NB4 (cell line): ENCODE results near the gene DTNA.

Experiments
- DNase-seq: peaks from one replicate; pipeline ENCODE4 v3.0.0; 2010; ENCODE audit warnings: low read depth
- H3K4me3 ChIP-seq: one replicate; pipeline ENCODE4 v1.5.1; 2011; ENCODE audit warnings: mild to moderate bottlenecking, low read depth, low read length, moderate library complexity
- MYC ChIP-seq: IDR thresholded peaks from 2 replicates; pipeline ENCODE4 v1.6.1; 2011; ENCODE audit warnings: low read depth, low read length
- POLR2A ChIP-seq: IDR thresholded peaks from 2 replicates; pipeline ENCODE4 v1.6.1; 2011; ENCODE audit warnings: mild to moderate bottlenecking; ENCODE audit not compliant: insufficient read length; ENCODE audit errors: extremely low read depth
- TF ChIP-seq, protein P1 (sequence below): IDR thresholded peaks from 2 replicates; pipeline ENCODE4 v1.6.1; 2011; ENCODE audit warnings: low read depth, low read length
- TF ChIP-seq, protein P2 (sequence below): IDR thresholded peaks from one replicate; pipeline ENCODE4 v1.5.1; 2012; ENCODE audit warnings: low read depth, low read length

Gene DTNA

DNA sequence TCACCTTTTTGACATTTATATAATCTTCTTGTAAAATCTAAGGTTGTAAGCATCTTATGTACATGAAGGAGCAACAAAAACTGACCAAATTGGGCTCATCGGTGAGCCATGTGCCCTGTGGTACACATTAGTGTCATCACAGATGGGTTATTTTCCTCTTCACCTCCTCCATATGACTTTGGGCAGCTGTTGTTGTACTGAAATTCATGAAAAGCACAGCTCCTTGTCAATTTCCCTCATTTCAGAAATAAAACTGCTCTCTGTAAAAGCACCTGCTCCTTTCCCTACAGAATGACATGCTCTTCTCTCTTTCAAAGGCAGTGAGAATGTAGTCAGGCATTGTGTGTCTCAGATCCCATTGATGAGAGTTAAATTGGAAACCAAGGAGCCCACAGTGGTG is 42.0 kb downstream of the DTNA start:
- TF ChIP-seq MYC: no peak
- TF ChIP-seq, protein P1, sequence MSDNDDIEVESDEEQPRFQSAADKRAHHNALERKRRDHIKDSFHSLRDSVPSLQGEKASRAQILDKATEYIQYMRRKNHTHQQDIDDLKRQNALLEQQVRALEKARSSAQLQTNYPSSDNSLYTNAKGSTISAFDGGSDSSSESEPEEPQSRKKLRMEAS: no peak
- no peak for TF ChIP-seq POLR2A
- TF ChIP-seq, protein P2, sequence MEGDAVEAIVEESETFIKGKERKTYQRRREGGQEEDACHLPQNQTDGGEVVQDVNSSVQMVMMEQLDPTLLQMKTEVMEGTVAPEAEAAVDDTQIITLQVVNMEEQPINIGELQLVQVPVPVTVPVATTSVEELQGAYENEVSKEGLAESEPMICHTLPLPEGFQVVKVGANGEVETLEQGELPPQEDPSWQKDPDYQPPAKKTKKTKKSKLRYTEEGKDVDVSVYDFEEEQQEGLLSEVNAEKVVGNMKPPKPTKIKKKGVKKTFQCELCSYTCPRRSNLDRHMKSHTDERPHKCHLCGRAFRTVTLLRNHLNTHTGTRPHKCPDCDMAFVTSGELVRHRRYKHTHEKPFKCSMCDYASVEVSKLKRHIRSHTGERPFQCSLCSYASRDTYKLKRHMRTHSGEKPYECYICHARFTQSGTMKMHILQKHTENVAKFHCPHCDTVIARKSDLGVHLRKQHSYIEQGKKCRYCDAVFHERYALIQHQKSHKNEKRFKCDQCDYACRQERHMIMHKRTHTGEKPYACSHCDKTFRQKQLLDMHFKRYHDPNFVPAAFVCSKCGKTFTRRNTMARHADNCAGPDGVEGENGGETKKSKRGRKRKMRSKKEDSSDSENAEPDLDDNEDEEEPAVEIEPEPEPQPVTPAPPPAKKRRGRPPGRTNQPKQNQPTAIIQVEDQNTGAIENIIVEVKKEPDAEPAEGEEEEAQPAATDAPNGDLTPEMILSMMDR: no peak
- H3K4me3 ChIP-seq: no peak overlapping the region
- DNase-seq: no peak

DNA sequence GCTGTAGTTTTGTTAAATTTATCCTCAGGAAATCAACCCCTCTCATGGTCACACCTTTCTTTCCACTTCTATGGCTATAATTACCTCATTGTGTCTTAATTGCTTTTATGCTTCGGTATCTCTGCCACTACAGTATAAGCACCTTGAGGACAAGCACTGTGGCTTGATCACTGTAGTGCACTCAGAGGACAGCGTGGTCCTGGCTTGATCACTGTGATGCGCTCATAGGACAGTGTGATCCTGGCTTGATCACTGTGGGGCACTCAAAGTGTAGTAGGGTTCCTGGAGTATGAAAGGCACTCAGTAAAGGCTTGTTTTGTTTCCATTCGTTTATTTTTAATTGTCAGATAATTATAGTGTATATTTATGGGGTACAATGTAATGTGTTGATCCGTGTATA is 44.2 kb downstream of the DTNA start:
- DNase-seq: no peak
- H3K4me3 ChIP-seq: no peak overlapping the region
- TF ChIP-seq, protein P1: no peak
- TF ChIP-seq MYC (no peak), POLR2A (no peak)
- TF ChIP-seq, protein P2: no peak

DNA sequence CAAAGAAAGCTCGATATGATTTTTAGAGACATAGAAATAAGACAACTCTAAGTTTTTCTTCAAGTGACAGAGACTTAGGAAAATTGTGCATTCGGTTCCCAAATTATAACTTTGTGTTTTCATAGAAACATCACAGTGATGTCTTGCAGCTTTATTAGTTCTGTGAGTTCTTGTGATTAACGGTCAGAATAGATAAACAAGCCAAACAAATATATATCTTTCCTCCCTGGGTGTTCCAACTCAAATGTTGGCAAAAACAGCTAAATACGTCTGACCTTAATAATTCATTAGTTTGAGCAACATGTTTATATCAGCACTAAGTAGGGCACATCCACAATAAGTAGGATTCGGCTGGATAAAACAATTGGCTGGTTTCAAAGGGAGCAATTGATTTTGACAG is 47.6 kb downstream of the DTNA start:
- TF ChIP-seq POLR2A: no peak
- TF ChIP-seq, protein P1: no peak
- TF ChIP-seq MYC: no peak
- TF ChIP-seq, protein P2: no peak
- no peak for DNase-seq

DNA sequence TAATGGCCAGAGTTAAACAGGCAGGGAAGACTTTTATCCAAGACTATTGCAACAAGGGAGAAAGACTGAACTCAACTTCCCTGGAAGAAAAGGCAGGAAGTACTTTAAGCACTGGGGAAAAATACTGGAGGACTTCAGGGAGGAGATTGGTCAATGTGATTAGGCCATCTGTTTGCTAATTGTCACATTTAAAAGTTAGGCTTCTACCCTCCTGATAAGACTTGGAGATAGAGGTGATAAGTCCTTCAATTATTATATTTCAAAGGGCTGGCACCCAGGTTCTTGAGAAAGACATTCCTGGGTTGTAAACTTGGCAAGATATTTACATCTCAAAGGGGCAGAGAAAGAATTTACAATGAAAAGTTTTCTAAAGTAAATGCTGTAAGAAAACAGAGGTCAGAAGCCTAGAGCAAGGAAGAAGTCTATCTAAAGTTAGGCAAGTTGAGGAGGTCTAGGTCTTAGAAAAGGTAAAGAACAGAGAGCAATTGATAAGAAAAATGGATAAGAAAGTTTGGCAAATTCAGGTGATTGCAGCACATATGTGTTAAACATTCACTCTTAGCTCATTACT is 48.4 kb downstream of the DTNA start:
- no peak for TF ChIP-seq MYC
- TF ChIP-seq, protein P1: no peak
- TF ChIP-seq, protein P2: no peak
- no peak for TF ChIP-seq POLR2A
- DNase-seq: no peak
- H3K4me3 ChIP-seq: no peak overlapping the region

More for the DNA sequence above, 47.6 kb downstream of the DTNA start:
- H3K4me3 ChIP-seq: no peak overlapping the region

DNA sequence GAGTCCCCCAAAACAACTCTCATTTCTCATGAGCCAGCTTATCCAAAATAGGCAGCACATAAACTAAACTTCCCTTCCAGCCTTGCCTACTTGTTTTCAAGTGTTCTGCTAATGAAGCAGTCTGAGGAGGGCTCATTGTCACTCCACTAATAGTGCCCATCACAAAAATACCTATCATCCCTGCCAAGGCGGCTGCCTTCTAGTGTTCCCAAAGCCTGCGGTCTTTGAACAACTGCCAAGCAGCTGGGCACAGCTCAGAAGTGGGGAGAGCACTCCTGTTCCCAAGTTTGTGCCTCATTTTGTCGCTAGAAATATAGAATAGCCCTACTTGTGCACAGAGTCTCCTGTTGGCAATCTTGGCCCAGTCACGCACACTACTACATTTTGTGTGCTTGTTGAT is 50.3 kb downstream of the DTNA start:
- H3K4me3 ChIP-seq: no peak overlapping the region
- no peak for TF ChIP-seq MYC
- TF ChIP-seq, protein P2: no peak
- no peak for TF ChIP-seq POLR2A
- TF ChIP-seq, protein P1: no peak
- no peak for DNase-seq
